ENCODE measurements around the gene ZNF385C. TPM values are rescaled to one million over a fixed set of nuclear protein-coding genes. Genes with fewer than 3 reads are reported as not detected.

ZNF385C gene
- total RNA-seq, 1 donor from 2014 or later: not detected

DNA sequence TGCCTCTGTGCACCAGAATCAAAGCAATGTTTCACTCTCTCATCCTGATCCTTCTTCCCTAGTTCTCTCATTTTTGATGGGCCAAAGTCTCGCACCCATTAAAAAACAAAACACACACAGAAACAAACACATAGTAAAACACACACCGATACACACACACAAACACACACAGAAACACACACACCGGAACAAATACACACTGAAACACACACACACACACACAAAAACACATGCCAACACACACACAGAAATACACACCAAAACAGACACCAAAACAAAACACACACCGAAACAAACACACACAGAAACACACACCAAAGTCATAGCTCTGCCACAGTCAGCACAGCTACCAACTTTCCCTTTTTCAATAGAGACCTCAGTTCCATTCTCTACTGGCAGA is 33.0 kb upstream of the ZNF385C start:
- DNase-seq (ENCODE audit: low read depth): no peak
- TF ChIP-seq, protein P1, sequence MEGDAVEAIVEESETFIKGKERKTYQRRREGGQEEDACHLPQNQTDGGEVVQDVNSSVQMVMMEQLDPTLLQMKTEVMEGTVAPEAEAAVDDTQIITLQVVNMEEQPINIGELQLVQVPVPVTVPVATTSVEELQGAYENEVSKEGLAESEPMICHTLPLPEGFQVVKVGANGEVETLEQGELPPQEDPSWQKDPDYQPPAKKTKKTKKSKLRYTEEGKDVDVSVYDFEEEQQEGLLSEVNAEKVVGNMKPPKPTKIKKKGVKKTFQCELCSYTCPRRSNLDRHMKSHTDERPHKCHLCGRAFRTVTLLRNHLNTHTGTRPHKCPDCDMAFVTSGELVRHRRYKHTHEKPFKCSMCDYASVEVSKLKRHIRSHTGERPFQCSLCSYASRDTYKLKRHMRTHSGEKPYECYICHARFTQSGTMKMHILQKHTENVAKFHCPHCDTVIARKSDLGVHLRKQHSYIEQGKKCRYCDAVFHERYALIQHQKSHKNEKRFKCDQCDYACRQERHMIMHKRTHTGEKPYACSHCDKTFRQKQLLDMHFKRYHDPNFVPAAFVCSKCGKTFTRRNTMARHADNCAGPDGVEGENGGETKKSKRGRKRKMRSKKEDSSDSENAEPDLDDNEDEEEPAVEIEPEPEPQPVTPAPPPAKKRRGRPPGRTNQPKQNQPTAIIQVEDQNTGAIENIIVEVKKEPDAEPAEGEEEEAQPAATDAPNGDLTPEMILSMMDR (conservative IDR thresholded peaks at IDR 0.05; ENCODE audit: low read depth, low read length): no peak
- H3K4me3 ChIP-seq (ENCODE audit: low read depth, low read length): no peak overlapping the region

GRCh38 chr17:42130310-42130936 is 32.1 kb upstream of the ZNF385C start:
- H3K4me3 ChIP-seq (ENCODE audit: low read depth, low read length): no peak overlapping the region
- no peak for DNase-seq (ENCODE audit: low read depth)
- TF ChIP-seq, protein P1 (conservative IDR thresholded peaks at IDR 0.05; ENCODE audit: low read depth, low read length): peak; percentile 14

DNA sequence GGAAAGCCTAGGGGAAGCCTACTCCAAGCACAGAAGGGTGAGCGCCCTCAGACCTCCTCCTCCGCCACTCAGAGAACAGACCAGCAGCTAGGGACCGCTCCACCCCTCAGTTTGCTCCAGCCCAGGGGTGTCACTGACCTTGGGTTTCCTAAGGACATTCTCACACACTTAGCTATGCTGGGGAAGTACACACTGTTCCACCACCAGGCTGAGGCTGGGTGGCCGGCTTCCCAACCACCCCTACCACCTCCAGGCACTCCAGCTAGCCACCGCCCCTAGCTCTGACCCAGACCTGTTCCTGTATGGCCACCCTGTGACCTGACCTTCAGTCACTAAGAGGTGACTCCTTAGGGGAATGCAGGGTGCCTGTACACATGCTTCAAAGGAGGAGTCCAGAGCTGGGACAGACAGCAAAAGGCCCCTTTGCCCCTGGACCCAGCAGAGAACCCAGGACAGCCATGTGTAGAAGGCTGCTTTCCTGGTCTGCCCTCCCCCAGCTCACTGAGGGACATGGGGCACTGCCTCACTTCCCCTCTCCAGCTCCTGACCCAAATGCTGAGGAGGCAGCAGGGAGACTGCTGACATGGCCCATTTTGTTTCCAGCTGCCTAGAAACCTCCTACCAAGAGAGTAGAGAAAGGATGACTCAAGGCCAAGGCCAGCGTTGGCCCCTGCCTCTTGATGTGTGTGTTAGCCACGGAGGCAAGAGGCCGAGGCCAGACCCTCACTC is 31.0 kb upstream of the ZNF385C start:
- DNase-seq (ENCODE audit: low read depth): no peak
- TF ChIP-seq, protein P1 (conservative IDR thresholded peaks at IDR 0.05; ENCODE audit: low read depth, low read length): no peak
- no peak overlapping the region for H3K4me3 ChIP-seq (ENCODE audit: low read depth, low read length)

GRCh38 chr17:42127414-42127813 is 29.1 kb upstream of the ZNF385C start:
- H3K4me3 ChIP-seq (ENCODE audit: low read depth, low read length): no peak overlapping the region
- TF ChIP-seq, protein P1 (conservative IDR thresholded peaks at IDR 0.05; ENCODE audit: low read depth, low read length): no peak
- DNase-seq (ENCODE audit: low read depth): no peak

DNA sequence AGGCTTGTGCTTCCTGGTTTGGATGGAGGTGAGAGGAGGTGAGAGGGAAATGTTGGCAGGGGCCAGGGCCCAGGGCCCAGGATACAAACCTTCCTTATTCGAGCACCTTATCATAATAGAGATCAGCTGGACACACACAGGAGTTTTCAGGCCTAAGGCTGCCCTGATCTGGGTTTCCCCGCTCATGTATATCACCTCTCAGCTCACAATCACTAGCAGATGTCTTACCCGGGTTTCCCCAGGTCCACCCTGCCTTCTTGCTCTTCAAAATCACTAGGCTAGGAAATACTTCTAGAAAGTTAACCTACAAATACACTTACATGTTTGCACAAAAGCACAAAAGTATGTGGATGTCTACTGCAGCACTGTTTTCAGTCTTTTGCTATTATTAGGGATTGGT is 28.6 kb upstream of the ZNF385C start:
- DNase-seq (ENCODE audit: low read depth): no peak
- TF ChIP-seq, protein P1 (conservative IDR thresholded peaks at IDR 0.05; ENCODE audit: low read depth, low read length): no peak
- H3K4me3 ChIP-seq (ENCODE audit: low read depth, low read length): no peak overlapping the region

GRCh38 chr17:42125565-42125964 is 27.3 kb upstream of the ZNF385C start:
- TF ChIP-seq, protein P1 (conservative IDR thresholded peaks at IDR 0.05; ENCODE audit: low read depth, low read length): no peak
- DNase-seq (ENCODE audit: low read depth): no peak
- no peak overlapping the region for H3K4me3 ChIP-seq (ENCODE audit: low read depth, low read length)

- TF ChIP-seq, protein P1 (conservative IDR thresholded peaks at IDR 0.05; ENCODE audit: low read depth, low read length): peak; percentile 26
- DNase-seq (ENCODE audit: low read depth): no peak
- H3K4me3 ChIP-seq (ENCODE audit: low read depth, low read length): no peak overlapping the region
Observed at GRCh38 chr17:42124256-42124655, 26.0 kb upstream of the ZNF385C start.

All from epithelial cell of proximal tubule (primary cell).